ENCODE results near the gene NLRP1. TPM values are rescaled to one million over a fixed set of nuclear protein-coding genes. Genes with fewer than 3 reads are reported as not detected.

NLRP1 gene
- total RNA-seq (2011; cell fraction: chromatin; rRNA removed; ENCODE audit: low replicate concordance): 185 and 304 TPM in 2 replicates
- 150 and 159 TPM in 2 replicates for total RNA-seq (2011; cell fraction: nucleolus; rRNA removed)
- total RNA-seq (2011; cell fraction: nucleoplasm; rRNA removed): 157 TPM in 2 replicates
- 27.7 and 37.8 TPM in 2 replicates for total RNA-seq (2014; rRNA removed)
- 14.9 and 18.8 TPM in 2 replicates for total RNA-seq (2014; rRNA removed; fragmentation: Illumina TruSeq; extraction: Trizol)
- 17.2 and 19.3 TPM in 2 replicates for total RNA-seq (2015; rRNA removed; fragmentation: Illumina TruSeq; extraction: Trizol)
- 36.7 and 47.4 TPM in 2 replicates for total RNA-seq (2021)
- polyA plus RNA-seq (2011; rRNA removed): 44.6 and 47.1 TPM in 2 replicates
- 32.2 and 35.4 TPM in 2 replicates for polyA plus RNA-seq (2011; cell fraction: cytosol; rRNA removed)
- 282 and 529 TPM in 2 replicates for polyA plus RNA-seq (2011; cell fraction: nucleus; rRNA removed)
- polyA plus RNA-seq (2012): 26.6 and 58.6 TPM in 2 replicates
- 51.1 and 53.9 TPM in 2 replicates for polyA plus RNA-seq (2014; fragmentation: Illumina TruSeq; extraction: Trizol)
- 1 to 10 TPM; 4.0 to 4.1 TPM for polyA plus RNA-seq (2014; fragmentation: Nextera tagmentation; extraction: Ambion mirVana)
- 61.0 and 69.4 TPM in 2 replicates for polyA plus RNA-seq (2014; rRNA removed)
- polyA minus RNA-seq (2011; rRNA and poly(A)+ RNA removed): 13.3 and 17.5 TPM in 2 replicates
- polyA minus RNA-seq (2011; cell fraction: cytosol; rRNA and poly(A)+ RNA removed): 12.6 and 12.8 TPM in 2 replicates
- 47.7 and 52.1 TPM in 2 replicates for polyA minus RNA-seq (2011; cell fraction: nucleus; rRNA and poly(A)+ RNA removed)
- percentile 71 among the genes with signal in this experiment for Bru-seq, nascent RNA
- BruChase-seq, experiment 1, labeled RNA remaining after a 2-hour chase: percentile 70 among the genes with signal in this experiment
- percentile 70 among the genes with signal in this experiment for BruChase-seq, experiment 2, labeled RNA remaining after a 6-hour chase
- long read RNA-seq, experiment 1, full-length matches to known transcripts: 5 of 62 reads
- long read RNA-seq, experiment 1, partial matches to known transcripts: 20 of 62 reads
- long read RNA-seq, experiment 1, other reads (novel, unspliced or antisense): 37 of 62 reads
- long read RNA-seq, experiment 2, partial matches to known transcripts: 3 of 14 reads
- long read RNA-seq, experiment 2, other reads (novel, unspliced or antisense): 10 of 14 reads
- long read RNA-seq, experiment 3, partial matches to known transcripts: 1 of 1 reads
- long read RNA-seq, experiment 3, other reads (novel, unspliced or antisense): 0 of 1 reads

GRCh38 chr17:5584383-5585286, at the start of gene NLRP1:
Gene NLRP1, minus strand, starts transcription at chr17:5584509. Its CDS starts 552 bp downstream, at chr17:5583957.
- intact Hi-C loops (cut with micrococcal nuclease): no loop called here
- Histone ChIP-seq H4K20me1 (replicated peaks; ENCODE audit: control insufficient read depth, insufficient read depth, low read length) (peaks cover 6% of the 10 kb centered on the region), H3K4me1 (replicated peaks in 1 of 2; ENCODE audit: control insufficient read depth in 2 of 2, insufficient read depth in 2 of 2, low read length in 2 of 2) (no peaks in the 10 kb centered on the region), H2AFZ (ENCODE audit: low read depth, low read length) (no peak within 1 kb of the TSS), H3K9ac (ENCODE audit: insufficient read depth in 1 of 2, low read depth in 2 of 2, low read length in 2 of 2) (no peak within 1 kb of the TSS), H3K79me2 (ENCODE audit: control insufficient read depth, insufficient read depth, low read length) (peaks cover 10% of the 10 kb centered on the region), H3K9me3 (replicated peaks; ENCODE audit: control insufficient read depth, insufficient read depth, low read depth, low read length) (no peaks in the 10 kb centered on the region), H3K27ac (ENCODE audit: extremely low read depth, low read depth, low read length) (no peak within 1 kb of the TSS), H3K36me3 (ENCODE audit: control insufficient read depth, insufficient read depth, low read length) (peaks cover 64% of the 10 kb centered on the region; the same call in 2 of the 3 replicates), H3K4me2 (ENCODE audit: insufficient read depth, low read length) (no peak within 1 kb of the TSS), H3K9me1 (ENCODE audit: control insufficient read depth, insufficient read depth, low read length) (no peaks in the 10 kb centered on the region), H3K4me3 (no peak within 1 kb of the TSS), H3K27me3 (ENCODE audit: control insufficient read depth in 2 of 2, insufficient read depth in 2 of 2, low read length in 2 of 2) (no peaks in the 10 kb centered on the region)
- POLR2A ChIA-PET: interaction anchor here (0.5 to 0.7 kb wide), 2 partner anchors 27 to 169 kb away, joined by 3 read pairs; no protein-coding TSS in a partner anchor
- no peak for ATAC-seq
- WGBS (ENCODE audit: insufficient coverage, low coverage, missing lambda C conversion rate): 86% methylated on average over 7 of the region's 14 CpGs
- FAIRE-seq: no peak
- DNase-seq (ENCODE audit: extremely low read depth in 1 of 4, low spot score in 3 of 4): peak in 2 of 4 experiments; percentile 10 to 16
- CTCF ChIA-PET (ENCODE audit: low intra/inter-chr PET ratio): no interaction called here
- BruUV-seq (replicated peaks): no TSS peak
- in situ Hi-C loops (cut with MboI): loop anchor here (5.0 kb wide), 1 partner anchor 843 kb away; no protein-coding TSS in a partner anchor
- no peak for TF ChIP-seq ZNF12 (CRISPR knock-in tag; IDR thresholded peaks at IDR 0.05)
- peak; percentile 57 for TF ChIP-seq RBM25 (IDR thresholded peaks at IDR 0.05; ENCODE audit: low read depth, low read length, severe bottlenecking)
- no peak for TF ChIP-seq SETDB1 (IDR thresholded peaks at IDR 0.05; ENCODE audit: low read length)
- TF ChIP-seq FOS (IDR thresholded peaks at IDR 0.05; ENCODE audit: extremely low read depth, insufficient read length): no peak
- no peak for TF ChIP-seq AFF4 (CRISPR knock-in tag; IDR thresholded peaks at IDR 0.05)
- TF ChIP-seq POLR2G (IDR thresholded peaks at IDR 0.05; ENCODE audit: low read depth, low read length): 0 out of 2 replicates have a peak, but pooled peaks have one; percentile 30
- TF ChIP-seq KAT8 (IDR thresholded peaks at IDR 0.05; ENCODE audit: low read depth): no peak
- no peak for TF ChIP-seq TEAD1 (CRISPR knock-in tag; IDR thresholded peaks at IDR 0.05)
- TF ChIP-seq DEAF1 (CRISPR knock-in tag; IDR thresholded peaks at IDR 0.05): no peak
- no peak for TF ChIP-seq MBD2 (IDR thresholded peaks at IDR 0.05; ENCODE audit: borderline replicate concordance, low read depth)
- TF ChIP-seq ZNF445 (CRISPR knock-in tag; IDR thresholded peaks at IDR 0.05; ENCODE audit: low read depth): no peak

Measured in K562 (cell line).